Tibial nerve (tissue), 4 donors: ENCODE results near the gene SERPINB2.

Experiments used
- EP300 ChIP-seq, 2 donors: sonication (generic); formaldehyde crosslinking; IDR thresholded peaks; one replicate each; pipeline ENCODE4 v1.6.1; 2017; ENCODE audit warnings: antibody characterized with exemption in 2 of 2, mild to moderate bottlenecking in 1 of 2
- POLR2A ChIP-seq, 2 donors: fragments of 450-650 bp; IDR thresholded peaks; one replicate each; pipeline ENCODE4 v1.6.1; 2017; ENCODE audit warnings: antibody characterized with exemption in 2 of 2, mild to moderate bottlenecking in 2 of 2, moderate library complexity in 2 of 2
- TF ChIP-seq, protein P1 (sequence below), 5 experiments: fragments of 200-600 bp in 3 of 5; fragments of 450-650 bp in 2 of 5; sonication (generic) in 3 of 5; IDR thresholded peaks; one replicate each; pipeline ENCODE4 v1.5.1; 2016 to 2019; ENCODE audit warnings: antibody characterized with exemption in 5 of 5, mild to moderate bottlenecking in 3 of 5, moderate library complexity in 2 of 5

DNA sequence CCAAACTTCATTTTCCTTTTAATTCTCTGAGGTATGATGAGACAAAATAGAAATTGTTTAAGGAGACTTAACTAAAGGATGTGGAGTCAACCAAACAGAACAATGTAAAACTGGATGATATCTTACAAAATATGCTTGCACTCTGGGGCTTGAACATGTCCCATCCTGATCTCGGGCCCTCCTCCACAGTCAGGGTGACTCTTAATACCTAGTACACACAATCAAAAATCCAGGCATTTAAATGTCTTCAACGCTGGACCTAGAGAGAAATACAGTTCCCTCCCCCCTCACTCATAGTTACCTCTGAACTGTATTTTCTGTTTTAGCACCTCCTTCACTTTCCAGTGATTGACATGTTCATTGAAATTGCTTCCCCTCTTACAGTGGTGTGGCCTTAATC is 36.9 kb upstream of the SERPINB2 start:
- no peak for TF ChIP-seq EP300 (IDR thresholded peaks at IDR 0.05)
- TF ChIP-seq, protein P1, sequence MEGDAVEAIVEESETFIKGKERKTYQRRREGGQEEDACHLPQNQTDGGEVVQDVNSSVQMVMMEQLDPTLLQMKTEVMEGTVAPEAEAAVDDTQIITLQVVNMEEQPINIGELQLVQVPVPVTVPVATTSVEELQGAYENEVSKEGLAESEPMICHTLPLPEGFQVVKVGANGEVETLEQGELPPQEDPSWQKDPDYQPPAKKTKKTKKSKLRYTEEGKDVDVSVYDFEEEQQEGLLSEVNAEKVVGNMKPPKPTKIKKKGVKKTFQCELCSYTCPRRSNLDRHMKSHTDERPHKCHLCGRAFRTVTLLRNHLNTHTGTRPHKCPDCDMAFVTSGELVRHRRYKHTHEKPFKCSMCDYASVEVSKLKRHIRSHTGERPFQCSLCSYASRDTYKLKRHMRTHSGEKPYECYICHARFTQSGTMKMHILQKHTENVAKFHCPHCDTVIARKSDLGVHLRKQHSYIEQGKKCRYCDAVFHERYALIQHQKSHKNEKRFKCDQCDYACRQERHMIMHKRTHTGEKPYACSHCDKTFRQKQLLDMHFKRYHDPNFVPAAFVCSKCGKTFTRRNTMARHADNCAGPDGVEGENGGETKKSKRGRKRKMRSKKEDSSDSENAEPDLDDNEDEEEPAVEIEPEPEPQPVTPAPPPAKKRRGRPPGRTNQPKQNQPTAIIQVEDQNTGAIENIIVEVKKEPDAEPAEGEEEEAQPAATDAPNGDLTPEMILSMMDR (IDR thresholded peaks at IDR 0.05), result no peak
- no peak for TF ChIP-seq POLR2A (IDR thresholded peaks at IDR 0.05)
